Activated CD8-positive, alpha-beta memory T cell treated with anti-CD3 and anti-CD28 coated beads, Interleukin-2, amount 50 U/mL, for 24 hours (primary cell): ENCODE results near the gene SBK1.

Experiments used
- DNase-seq: peaks from one replicate; pipeline ENCODE4 v3.0.0-alpha.2; 2020; ENCODE audit errors: extremely low read depth

Gene SBK1

GRCh38 chr16:28282045-28282444, 10.3 kb upstream of the SBK1 start:
- no peak for DNase-seq

GRCh38 chr16:28283173-28283572, 9.2 kb upstream of the SBK1 start:
- DNase-seq: no peak

GRCh38 chr16:28283798-28284577, 8.3 kb upstream of the SBK1 start:
- DNase-seq: no peak

GRCh38 chr16:28285649-28286048, 6.7 kb upstream of the SBK1 start:
- DNase-seq: no peak

GRCh38 chr16:28288114-28288513, 4.2 kb upstream of the SBK1 start:
- DNase-seq: no peak

- no peak for DNase-seq
These were observed 3.3 kb upstream of the SBK1 start for GRCh38 chr16:28289048-28289447.

- DNase-seq: no peak
These were observed 2.1 kb upstream of the SBK1 start for GRCh38 chr16:28289939-28290858.

- no peak for DNase-seq
These were observed 1.5 kb upstream of the SBK1 start for GRCh38 chr16:28290859-28291254.

- no peak for DNase-seq
These were observed 641 bp downstream of the SBK1 start for GRCh38 chr16:28292731-28293600.

- no peak for DNase-seq
These were observed 1.3 kb downstream of the SBK1 start for GRCh38 chr16:28293601-28293960.

- DNase-seq: no peak
These were observed 1.9 kb downstream of the SBK1 start for GRCh38 chr16:28294201-28294600.

- DNase-seq: no peak
These were observed 3.0 kb downstream of the SBK1 start for GRCh38 chr16:28295276-28295675.

GRCh38 chr16:28297308-28297707, 5.0 kb downstream of the SBK1 start:
- no peak for DNase-seq

- DNase-seq: no peak
These were observed 5.6 kb downstream of the SBK1 start for GRCh38 chr16:28297784-28298510.

- no peak for DNase-seq
These were observed 6.2 kb downstream of the SBK1 start for GRCh38 chr16:28298511-28298878.

GRCh38 chr16:28300327-28300726, 8.0 kb downstream of the SBK1 start:
- DNase-seq: no peak

- DNase-seq: no peak
These were observed 8.8 kb downstream of the SBK1 start for GRCh38 chr16:28301154-28301553.

- no peak for DNase-seq
These were observed 9.3 kb downstream of the SBK1 start for GRCh38 chr16:28301620-28302019.

GRCh38 chr16:28303132-28303531, 10.8 kb downstream of the SBK1 start:
- no peak for DNase-seq

GRCh38 chr16:28304214-28304613, 11.9 kb downstream of the SBK1 start:
- no peak for DNase-seq

GRCh38 chr16:28307936-28308335, 15.6 kb downstream of the SBK1 start:
- no peak for DNase-seq
